SK-N-SH (cell line): ENCODE results near the gene MYH15. TPM values are rescaled to one million over a fixed set of nuclear protein-coding genes. Genes with fewer than 3 reads are reported as not detected.

ENCODE experiments used
- CTCF ChIA-PET: fragments of 300-600, 350-600 bp; formaldehyde crosslinking; extraction: SDS; loops from one replicate; lab custom pipeline; 2021; lab: Yijun Ruan, JAX
- POLR2A ChIA-PET: fragments of 350-600 bp; sonication (Branson Sonifier 250); formaldehyde crosslinking; extraction: SDS; loops from one replicate; lab custom pipeline; 2020; ENCODE audit warnings: antibody characterized with exemption, inconsistent platforms; lab: Yijun Ruan, JAX
- DNase-seq: peaks from one replicate; pipeline ENCODE4 v3.0.0; 2012
- H2AFZ ChIP-seq: fragments of 200-600 bp; sonication (generic); 2 replicates; pipeline ENCODE4 v1.8.1; 2016; ENCODE audit warnings: antibody characterized with exemption, mild to moderate bottlenecking, low read depth
- H3F3A ChIP-seq: fragments of 200-600 bp; sonication (generic); replicated peaks from 2 replicates; pipeline ENCODE3; 2016; ENCODE audit warnings: antibody characterized with exemption, mild to moderate bottlenecking; ENCODE audit not compliant: insufficient read depth
- H3K27ac ChIP-seq, 2 experiments: fragments of 200-500 bp in 1 of 2; fragments of 200-600 bp in 1 of 2; sonication (Bioruptor generic) in 1 of 2; sonication (generic), shearing (Covaris generic) in 1 of 2; 2 replicates each; pipeline versions ENCODE4 v1.5.1 to v1.6.1; 2014 to 2016; ENCODE audit warnings: low read depth in 2 of 2, inconsistent platforms in 1 of 2, low read length in 1 of 2, mild to moderate bottlenecking in 1 of 2, mixed read lengths in 1 of 2
- H3K27me3 ChIP-seq: fragments of 200-600 bp; sonication (generic), shearing (Covaris generic); 2 replicates; pipeline ENCODE4 v1.6.1; 2016; ENCODE audit warnings: mixed run types; ENCODE audit not compliant: insufficient read depth
- H3K36me3 ChIP-seq, 2 experiments: fragments of 200-500 bp in 1 of 2; fragments of 200-600 bp in 1 of 2; sonication (Bioruptor generic) in 1 of 2; sonication (generic) in 1 of 2; replicated peaks in 1 of 2; 2 replicates each; pipeline versions ENCODE3 to v1.5.1; 2014 to 2016; ENCODE audit warnings: low read length in 1 of 2, mild to moderate bottlenecking in 1 of 2; ENCODE audit not compliant: insufficient read depth in 2 of 2, control insufficient read depth in 1 of 2
- H3K4me1 ChIP-seq, 2 experiments: fragments of 200-500 bp in 1 of 2; fragments of 200-600 bp in 1 of 2; sonication (Bioruptor generic) in 1 of 2; sonication (generic), shearing (Covaris generic) in 1 of 2; 2 replicates each; pipeline versions ENCODE4 v1.5.1 to v1.6.1; 2014 to 2016; ENCODE audit warnings: low read depth in 1 of 2, low read length in 1 of 2, mixed run types in 1 of 2; ENCODE audit not compliant: insufficient read depth in 2 of 2, control insufficient read depth in 1 of 2
- H3K4me2 ChIP-seq: fragments of 200-600 bp; sonication (generic), shearing (Covaris generic); 2 replicates; pipeline ENCODE4 v1.6.1; 2017; ENCODE audit warnings: mixed run types
- H3K4me3 ChIP-seq, 2 experiments: fragments of 200-500 bp in 1 of 2; fragments of 200-600 bp in 1 of 2; sonication (Bioruptor generic) in 1 of 2; sonication (generic), shearing (Covaris generic) in 1 of 2; 2 replicates each; pipeline versions ENCODE4 v1.5.1 to v1.8.1; 2014 to 2016; ENCODE audit warnings: low read depth in 2 of 2, inconsistent platforms in 1 of 2, low read length in 1 of 2, mild to moderate bottlenecking in 1 of 2, mixed read lengths in 1 of 2, moderate library complexity in 1 of 2
- H3K79me2 ChIP-seq: fragments of 200-600 bp; sonication (generic); 2 replicates; pipeline ENCODE4 v1.8.1; 2017; ENCODE audit warnings: mild to moderate bottlenecking; ENCODE audit not compliant: insufficient read depth
- H3K9ac ChIP-seq: fragments of 200-600 bp; sonication (generic); 2 replicates; pipeline ENCODE4 v1.6.1; 2017; ENCODE audit warnings: mixed run types
- H3K9me2 ChIP-seq: fragments of 200-600 bp; sonication (generic); 2 replicates; pipeline ENCODE4 v1.6.1; 2017; ENCODE audit warnings: mixed run types
- H3K9me3 ChIP-seq: fragments of 200-600 bp; sonication (generic); 2 replicates; pipeline ENCODE4 v1.6.1; 2017; ENCODE audit warnings: mixed run types, mild to moderate bottlenecking, moderate library complexity
- H4K20me1 ChIP-seq: fragments of 200-600 bp; sonication (generic); 2 replicates; pipeline ENCODE4 v1.6.1; 2017; ENCODE audit warnings: mild to moderate bottlenecking, mixed run types; ENCODE audit not compliant: insufficient read depth
- CHD2 ChIP-seq: fragments of 150-350 bp; IDR thresholded peaks from 2 replicates; pipeline ENCODE4 v1.6.1; 2018; ENCODE audit warnings: low read length; ENCODE audit not compliant: partially characterized antibody
- ELF1 ChIP-seq: IDR thresholded peaks from 2 replicates; pipeline ENCODE4 v1.4.0; 2012
- EP300 ChIP-seq, 2 experiments: IDR thresholded peaks; 2 replicates each; pipeline versions ENCODE4 v1.4.0 to v1.6.1; 2012; ENCODE audit warnings: borderline replicate concordance in 1 of 2, low read depth in 1 of 2, low read length in 1 of 2
- EZH2phosphoT487 ChIP-seq: fragments of 200-600 bp; sonication (generic); IDR thresholded peaks from 2 replicates; pipeline ENCODE4 v1.6.1; 2017; ENCODE audit warnings: low read depth, mixed run types, mild to moderate bottlenecking, antibody characterized with exemption, moderate library complexity, borderline replicate concordance
- FOSL2 ChIP-seq: IDR thresholded peaks from 2 replicates; pipeline ENCODE4 v1.4.0; 2012; ENCODE audit warnings: low read depth, mild to moderate bottlenecking, moderate library complexity, borderline replicate concordance
- FOXJ3 ChIP-seq: sonication (generic); formaldehyde crosslinking; IDR thresholded peaks from 2 replicates; pipeline ENCODE4 v1.5.1; 2020; ENCODE audit warnings: mild to moderate bottlenecking, missing genetic modification reagents
- MAX ChIP-seq: IDR thresholded peaks from 2 replicates; pipeline ENCODE4 v1.4.0; 2012; ENCODE audit warnings: low read depth
- MXI1 ChIP-seq: IDR thresholded peaks from 2 replicates; pipeline ENCODE4 v1.6.1; 2012; ENCODE audit warnings: mild to moderate bottlenecking, low read depth, low read length, improper control_type of control experiment
- PBX3 ChIP-seq: IDR thresholded peaks from 2 replicates; pipeline ENCODE4; 2012
- POLR2AphosphoS5 ChIP-seq: IDR thresholded peaks from 2 replicates; pipeline ENCODE4 v1.6.1; 2012; ENCODE audit warnings: low read depth, low read length
- RCOR1 ChIP-seq: fragments of 150-350 bp; IDR thresholded peaks from 2 replicates; pipeline ENCODE4 v1.6.1; 2017; ENCODE audit warnings: antibody characterized with exemption, low read length
- RXRA ChIP-seq: IDR thresholded peaks from 2 replicates; pipeline ENCODE4 v1.4.0; 2012; ENCODE audit warnings: low read depth, mild to moderate bottlenecking, borderline replicate concordance
- SMC3 ChIP-seq: IDR thresholded peaks from 2 replicates; pipeline ENCODE4 v1.6.1; 2012; ENCODE audit warnings: low read depth, low read length, improper control_type of control experiment
- USF1 ChIP-seq: IDR thresholded peaks from 2 replicates; pipeline ENCODE4 v1.4.0; 2012; ENCODE audit warnings: low read depth, borderline replicate concordance
- USF2 ChIP-seq: fragments of 150-350 bp; IDR thresholded peaks from 2 replicates; pipeline ENCODE4 v1.6.1; 2017; ENCODE audit warnings: antibody characterized with exemption, low read length, low read depth, borderline replicate concordance
- ZBTB33 ChIP-seq: IDR thresholded peaks from 2 replicates; pipeline ENCODE4 v1.4.0; 2012; ENCODE audit warnings: low read depth, borderline replicate concordance
- WGBS: methylation state at CpG from one replicate; pipeline ENCODE4 v1.1.6; 2017; ENCODE audit warnings: low lambda C conversion rate; 5-methylcytosine and 5-hydroxymethylcytosine counted together
- polyA plus RNA-seq, 3 experiments: library from polyadenylated mRNA; depleted of rRNA; stranded (reverse); fragments of >200 nt; gene quantifications; 2 replicates each; pipeline ENCODE4 v1.2.3, GENCODE V29; 2012

MYH15 gene
- polyA plus RNA-seq, 1 of the 3 experiments (the other 2 are of a cell fraction) = 2.1 TPM

GRCh38 chr3:108503722-108504121, 6.7 kb downstream of the MYH15 start:
- no peaks in the 10 kb centered on the region for H3K36me3 ChIP-seq
- no peaks in the 10 kb centered on the region for H4K20me1 ChIP-seq
- ChIA-PET POLR2A (no interaction called here), CTCF (interaction anchor here (0.7 kb wide), 2 partner anchors 26 to 49 kb away, joined by 3 read pairs; no protein-coding TSS in a partner anchor)
- no peak overlapping the region for H3K9ac ChIP-seq
- no peaks in the 10 kb centered on the region for H3K9me2 ChIP-seq
- no peak overlapping the region for H3K4me2 ChIP-seq
- H3K27me3 ChIP-seq = no peaks in the 10 kb centered on the region
- H3K27ac ChIP-seq = no peak overlapping the region
- DNase-seq = no peak
- peaks cover 0 to 5% of the 10 kb centered on the region in 2 experiments; a peak in 2 of 4 replicates for H3K4me1 ChIP-seq
- H2AFZ ChIP-seq = no peak overlapping the region
- H3F3A ChIP-seq = no peaks in the 10 kb centered on the region
- H3K79me2 ChIP-seq = no peaks in the 10 kb centered on the region
- TF ChIP-seq CHD2 (no peak), MAX (no peak), MXI1 (no peak), FOSL2 (no peak), USF1 (no peak)
- H3K9me3 ChIP-seq = no peaks in the 10 kb centered on the region
- no peak overlapping the region for H3K4me3 ChIP-seq

GRCh38 chr3:108501535-108501934, 8.9 kb downstream of the MYH15 start:
- DNase-seq = no peak
- WGBS = 86% methylated on average over 5 of the region's 5 CpGs
- Histone ChIP-seq H3K36me3 (no peaks in the 10 kb centered on the region), H3K9me3 (no peaks in the 10 kb centered on the region), H3K27ac (no peak overlapping the region), H3K4me2 (no peak overlapping the region), H3K9me2 (no peaks in the 10 kb centered on the region), H3F3A (no peaks in the 10 kb centered on the region), H3K4me1 (peaks cover 0 to 2% of the 10 kb centered on the region in 2 experiments; a peak in 1 of 4 replicates), H2AFZ (no peak overlapping the region), H3K79me2 (no peaks in the 10 kb centered on the region), H3K4me3 (no peak overlapping the region), H3K9ac (no peak overlapping the region), H3K27me3 (no peaks in the 10 kb centered on the region), H4K20me1 (no peaks in the 10 kb centered on the region)
- CTCF ChIA-PET = interaction anchor here (1.2 kb wide), 1 partner anchor 15 kb away, joined by 3 read pairs; no protein-coding TSS in a partner anchor
- POLR2A ChIA-PET = no interaction called here
- TF ChIP-seq SMC3 (no peak), ELF1 (no peak), USF2 (no peak), USF1 (no peak), RCOR1 (no peak), PBX3 (no peak), EP300 (IDR thresholded peaks at IDR 0.05; ENCODE audit: borderline replicate concordance in 1 of 2, low read depth in 1 of 2, low read length in 1 of 2) (no peak), MAX (no peak), RXRA (no peak), EZH2phosphoT487 (no peak), POLR2AphosphoS5 (no peak), ZBTB33 (no peak), FOXJ3 (no peak), CHD2 (no peak)
